ENCODE data around the gene CXCR6. TPM values are rescaled to one million over a fixed set of nuclear protein-coding genes. Genes with fewer than 3 reads are reported as not detected.

Gene CXCR6
- polyA plus RNA-seq, 2 of the 4 experiments (the other 2 are of a cell fraction), result not detected

DNA sequence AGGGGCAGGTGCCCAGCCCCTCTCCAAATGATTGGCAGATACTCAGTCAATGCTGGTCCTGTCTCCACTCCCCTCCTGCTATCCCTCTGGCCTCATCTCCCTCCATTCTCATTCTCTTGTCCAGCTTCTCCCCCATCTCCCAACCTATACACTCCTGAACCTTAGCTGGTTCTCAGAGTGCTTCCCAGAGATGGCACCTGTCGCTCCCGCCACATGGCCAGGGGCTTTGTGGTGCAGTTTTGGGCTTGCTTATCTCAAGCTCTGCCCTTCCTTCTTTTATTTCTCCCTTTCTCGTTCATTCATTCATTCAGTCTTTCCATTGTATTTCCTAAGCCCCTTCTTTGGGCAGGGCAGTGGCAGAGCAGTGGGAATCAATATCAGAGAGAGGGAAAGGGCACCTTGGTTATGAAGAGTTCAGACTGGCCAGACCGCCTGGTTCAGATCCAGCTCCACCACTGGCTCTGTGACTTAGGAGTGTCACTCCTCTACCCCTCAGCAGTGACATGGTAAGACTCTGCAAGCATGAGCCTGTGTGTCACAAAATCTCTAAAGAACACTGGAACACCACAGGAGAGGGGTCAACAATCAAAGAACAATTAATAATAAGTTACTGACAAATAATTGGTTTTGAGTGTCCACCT, 20.2 kb upstream of the CXCR6 start:
- FAIRE-seq (no peak), ATAC-seq (no peak)
- CTCF ChIA-PET, result interaction anchor here (1.6 to 2.5 kb wide), 3 partner anchors 15 to 162 kb away, joined by 6 to 9 read pairs (median 9); no protein-coding TSS in a partner anchor

GRCh38 chr3:45923755-45924154, 19.5 kb upstream of the CXCR6 start:
- DNase-seq (ENCODE audit: low read depth in 1 of 2, low spot score in 1 of 2), result no peak
- Histone ChIP-seq H3K27ac (no peak overlapping the region), H3K9me3 (no peaks in the 10 kb centered on the region), H3K4me2 (no peak overlapping the region), H3K4me3 (no peak overlapping the region), H3K4me1 (no peaks in the 10 kb centered on the region)
- ChIA-PET CTCF (interaction anchor here (2.5 kb wide), 2 partner anchors 15 to 163 kb away, joined by 9 read pairs; no protein-coding TSS in a partner anchor), POLR2A (no interaction called here)
- WGBS (ENCODE audit: missing lambda C conversion rate), result 65% methylated on average over 3 of the region's 3 CpGs
- ATAC-seq, result no peak
- no peak for FAIRE-seq
- TF ChIP-seq MAFK (IDR thresholded peaks at IDR 0.05; ENCODE audit: partially characterized antibody) (no peak), HEYL (CRISPR knock-in tag; IDR thresholded peaks at IDR 0.05) (no peak), FOSB (CRISPR knock-in tag; IDR thresholded peaks at IDR 0.05) (no peak)

More for the DNA sequence above, 20.2 kb upstream of the CXCR6 start:
- no peaks in the 10 kb centered on the region for H3K9me3 ChIP-seq
- no peak overlapping the region for H3K4me3 ChIP-seq
- H3K27ac ChIP-seq, result no peak overlapping the region
- no peak for TF ChIP-seq JUNB (IDR thresholded peaks at IDR 0.05)
- TF ChIP-seq RARB (CRISPR knock-in tag; IDR thresholded peaks at IDR 0.05), result no peak
- no peak for TF ChIP-seq HDAC2 (IDR thresholded peaks at IDR 0.05)
- TF ChIP-seq, protein P1, sequence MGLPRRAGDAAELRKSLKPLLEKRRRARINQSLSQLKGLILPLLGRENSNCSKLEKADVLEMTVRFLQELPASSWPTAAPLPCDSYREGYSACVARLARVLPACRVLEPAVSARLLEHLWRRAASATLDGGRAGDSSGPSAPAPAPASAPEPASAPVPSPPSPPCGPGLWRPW (IDR thresholded peaks at IDR 0.05), result no peak
- TF ChIP-seq, protein P2, sequence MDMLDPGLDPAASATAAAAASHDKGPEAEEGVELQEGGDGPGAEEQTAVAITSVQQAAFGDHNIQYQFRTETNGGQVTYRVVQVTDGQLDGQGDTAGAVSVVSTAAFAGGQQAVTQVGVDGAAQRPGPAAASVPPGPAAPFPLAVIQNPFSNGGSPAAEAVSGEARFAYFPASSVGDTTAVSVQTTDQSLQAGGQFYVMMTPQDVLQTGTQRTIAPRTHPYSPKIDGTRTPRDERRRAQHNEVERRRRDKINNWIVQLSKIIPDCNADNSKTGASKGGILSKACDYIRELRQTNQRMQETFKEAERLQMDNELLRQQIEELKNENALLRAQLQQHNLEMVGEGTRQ (IDR thresholded peaks at IDR 0.05), result no peak
- no peak for TF ChIP-seq CEBPB (IDR thresholded peaks at IDR 0.05)
- no peak for TF ChIP-seq GATA3 (IDR thresholded peaks at IDR 0.05; ENCODE audit: borderline replicate concordance)
- no peak for TF ChIP-seq TP53 (CRISPR knock-in tag; IDR thresholded peaks at IDR 0.05)
- no peak for TF ChIP-seq HOXB13 (CRISPR knock-in tag; IDR thresholded peaks at IDR 0.05; ENCODE audit: low read depth)
- no peak for TF ChIP-seq EHMT2 (IDR thresholded peaks at IDR 0.05; ENCODE audit: low read depth)
- TF ChIP-seq KDM1A (IDR thresholded peaks at IDR 0.05; ENCODE audit: low read depth), result no peak
- TF ChIP-seq TFCP2L1 (CRISPR knock-in tag; IDR thresholded peaks at IDR 0.05), result no peak
- no peak for TF ChIP-seq SMC3 (IDR thresholded peaks at IDR 0.05)
- POLR2A ChIA-PET, result no interaction called here
- no peak overlapping the region for H3K4me2 ChIP-seq
- WGBS (ENCODE audit: missing lambda C conversion rate), result 89% methylated on average over 4 of the region's 4 CpGs
- no peak for DNase-seq (ENCODE audit: low read depth in 1 of 2, low spot score in 1 of 2)
- no peaks in the 10 kb centered on the region for H3K4me1 ChIP-seq

DNA sequence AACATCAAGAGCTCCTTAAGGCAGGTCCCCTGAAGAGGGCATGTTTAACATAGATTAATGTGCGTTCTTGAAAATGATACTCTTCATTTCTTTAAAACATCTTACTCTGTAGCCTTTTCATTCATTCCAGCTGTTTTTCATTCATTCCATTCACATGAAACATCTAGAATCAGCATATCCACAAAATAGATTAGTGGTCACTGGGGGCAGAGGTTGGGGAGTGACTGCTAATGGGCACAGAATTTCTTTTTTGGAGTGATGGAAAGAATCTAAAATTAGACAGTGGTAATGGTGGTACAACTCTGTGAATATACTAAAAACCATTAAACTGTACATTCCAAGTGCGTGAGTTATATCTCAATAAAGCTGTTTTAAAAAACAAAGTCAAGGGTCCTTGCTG, 15.4 kb upstream of the CXCR6 start:
- ATAC-seq (no peak), DNase-seq (ENCODE audit: low read depth in 1 of 2, low spot score in 1 of 2) (no peak), FAIRE-seq (no peak)
- TF ChIP-seq MYC (IDR thresholded peaks at IDR 0.05; ENCODE audit: borderline replicate concordance, low read length) (no peak), ZSCAN20 (CRISPR knock-in tag; IDR thresholded peaks at IDR 0.05) (no peak), HOXA7 (CRISPR knock-in tag; IDR thresholded peaks at IDR 0.05) (no peak), CEBPB (IDR thresholded peaks at IDR 0.05) (no peak), NPAS2 (CRISPR knock-in tag; IDR thresholded peaks at IDR 0.05; ENCODE audit: borderline replicate concordance) (no peak), RNF2 (IDR thresholded peaks at IDR 0.05; ENCODE audit: borderline replicate concordance, low read depth) (no peak), HDAC2 (IDR thresholded peaks at IDR 0.05) (no peak), PBX3 (IDR thresholded peaks at IDR 0.05) (no peak)
- Histone ChIP-seq H3K27ac (no peak overlapping the region), H3K4me1 (no peaks in the 10 kb centered on the region), H3K9me3 (no peaks in the 10 kb centered on the region), H3K4me2 (no peak overlapping the region), H3K4me3 (no peak overlapping the region)
- ChIA-PET CTCF (interaction anchor here (0.8 to 7.7 kb wide), 7 partner anchors 9 to 418 kb away, joined by 3 to 50 read pairs (median 6); no protein-coding TSS in a partner anchor), POLR2A (interaction anchor here (0.6 kb wide), 1 partner anchor 547 kb away, joined by 5 read pairs; no protein-coding TSS in a partner anchor)
- 92% methylated on average over 2 of the region's 2 CpGs for WGBS (ENCODE audit: missing lambda C conversion rate)
